Natural killer cell (primary cell): Measurements from ENCODE around the gene CCDC88A. TPM values are rescaled to one million over a fixed set of nuclear protein-coding genes. Genes with fewer than 3 reads are reported as not detected.

Experiments
- ATAC-seq, 3 donors: fragments of 150-1000 bp in 2 of 3; fragments of 200-7000 bp in 1 of 3; cut with Tn5 transposase; 1 replicate in 1 of 3; 2 replicates in 2 of 3; pipeline ENCODE4 v1.10.0; 2021; ENCODE audit warnings: mild to moderate bottlenecking in 2 of 3, moderate library complexity in 2 of 3
- DNase-seq, 2 donors: peaks; one replicate each; pipeline versions ENCODE4 v3.0.0 to v3.0.0-alpha.2; 2013 to 2021; ENCODE audit warnings: mixed read lengths in 1 of 2
- H3K27ac ChIP-seq: one replicate; pipeline ENCODE4 v1.5.1; 2013; ENCODE audit warnings: mild to moderate bottlenecking, low read length
- H3K27me3 ChIP-seq: one replicate; pipeline ENCODE4 v1.6.1; 2013; ENCODE audit warnings: low read length; ENCODE audit not compliant: control insufficient read depth, insufficient read depth
- H3K36me3 ChIP-seq: one replicate; pipeline ENCODE4 v1.6.1; 2013; ENCODE audit warnings: low read length; ENCODE audit not compliant: control insufficient read depth, insufficient read depth
- H3K4me1 ChIP-seq: one replicate; pipeline ENCODE4 v1.6.1; 2013; ENCODE audit warnings: low read length; ENCODE audit not compliant: control insufficient read depth, insufficient read depth
- H3K4me3 ChIP-seq: one replicate; pipeline ENCODE4 v1.5.1; 2013; ENCODE audit warnings: low read length
- H3K9me3 ChIP-seq: one replicate; pipeline ENCODE4 v1.6.1; 2013; ENCODE audit warnings: low read length; ENCODE audit not compliant: control insufficient read depth, insufficient read depth
- H3K27ac Mint-ChIP-seq, 2 donors: one replicate each; pipeline ENCODE4 v1.8.0; 2022; ENCODE audit warnings: mild to moderate bottlenecking in 2 of 2, mixed read lengths in 2 of 2, moderate library complexity in 1 of 2
- H3K27me3 Mint-ChIP-seq, 2 donors: one replicate each; pipeline ENCODE4 v1.8.0; 2022; ENCODE audit warnings: low read depth in 2 of 2, mixed read lengths in 2 of 2
- H3K36me3 Mint-ChIP-seq: one replicate; pipeline ENCODE4 v1.8.0; 2022; ENCODE audit warnings: mixed read lengths
- H3K4me1 Mint-ChIP-seq, 2 donors: one replicate each; pipeline ENCODE4 v1.8.0; 2022; ENCODE audit warnings: mixed read lengths in 2 of 2
- H3K4me3 Mint-ChIP-seq: one replicate; pipeline ENCODE4 v1.8.0; 2022; ENCODE audit warnings: mild to moderate bottlenecking, moderate library complexity, mixed read lengths
- H3K9me3 Mint-ChIP-seq, 2 donors: one replicate each; pipeline ENCODE4 v1.8.0; 2022; ENCODE audit warnings: mixed read lengths in 2 of 2
- WGBS: methylation state at CpG from one replicate; pipeline ENCODE4 v1.1.7; 2013; ENCODE audit warnings: missing lambda C conversion rate; ENCODE audit not compliant: insufficient coverage; 5-methylcytosine and 5-hydroxymethylcytosine counted together
- intact Hi-C: fragments of 100-400 bp; cut with micrococcal nuclease; formaldehyde crosslinking; loops from one replicate; pipeline ENCODE4 v1.14.2; 2022
- total RNA-seq, 4 donors: library from RNA; stranded (reverse); fragments of 120-200 nt in 1 of 4; gene quantifications; one replicate each; pipeline versions ENCODE4 v1.2.3 to v1.2.4, GENCODE V29; 2013 to 2022
- TF ChIP-seq, protein P1 (sequence below): fragments of 200-600 bp; IDR thresholded peaks from one replicate; pipeline ENCODE4 v1.8.0; 2022; ENCODE audit warnings: antibody characterized with exemption

The CCDC88A gene
- total RNA-seq, 3 donors from 2014 or later (not counting 1 experiment from before 2014, with no cell fraction given): 20.4 to 39.0 (median 26.4) TPM

DNA sequence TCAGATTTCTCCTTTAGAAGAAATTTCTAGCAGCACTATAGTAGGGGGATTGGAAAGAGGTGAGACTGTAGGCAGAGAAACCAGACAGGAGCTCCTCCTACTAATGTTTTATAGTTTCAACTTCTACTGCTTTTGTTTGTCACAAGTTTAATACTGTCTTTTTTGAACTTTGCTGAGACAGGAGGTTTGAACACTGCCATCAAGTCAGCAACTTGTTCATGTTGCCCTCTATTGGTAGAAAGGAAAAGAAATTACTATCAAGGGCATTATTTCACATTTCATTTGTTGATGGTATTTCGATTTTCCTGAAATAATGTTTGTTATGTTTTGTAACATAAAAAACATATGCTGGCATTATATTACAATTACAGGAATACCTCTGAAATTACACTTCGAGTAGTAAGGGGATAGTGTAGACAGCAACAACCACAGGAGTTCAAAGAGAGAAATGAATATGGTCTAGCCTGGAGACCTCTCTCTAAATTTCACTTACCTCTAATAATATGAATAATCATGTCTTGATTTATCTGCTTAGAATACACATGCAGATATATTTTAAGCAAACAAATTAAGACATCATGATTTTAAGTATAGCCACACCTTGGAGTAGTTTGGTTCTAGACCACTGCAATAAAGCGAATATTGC, 12.4 kb upstream of the CCDC88A start:
- Mint-ChIP-seq H3K36me3 (no peaks in the 10 kb centered on the region), H3K9me3 (no peaks in the 10 kb centered on the region), H3K27me3 (peaks cover 0 to 2% of the 10 kb centered on the region in 2 donors), H3K4me1 (no peaks in the 10 kb centered on the region), H3K4me3 (no peak overlapping the region), H3K27ac (no peak overlapping the region)
- no peaks in the 10 kb centered on the region for H3K4me1 ChIP-seq
- peak in 2 of 3 donors; percentile 57 to 63 for ATAC-seq
- H3K27ac ChIP-seq: no peak overlapping the region
- H3K27me3 ChIP-seq: no peaks in the 10 kb centered on the region
- peak in 1 of 2 donors; percentile 60 for DNase-seq
- TF ChIP-seq, protein P1, sequence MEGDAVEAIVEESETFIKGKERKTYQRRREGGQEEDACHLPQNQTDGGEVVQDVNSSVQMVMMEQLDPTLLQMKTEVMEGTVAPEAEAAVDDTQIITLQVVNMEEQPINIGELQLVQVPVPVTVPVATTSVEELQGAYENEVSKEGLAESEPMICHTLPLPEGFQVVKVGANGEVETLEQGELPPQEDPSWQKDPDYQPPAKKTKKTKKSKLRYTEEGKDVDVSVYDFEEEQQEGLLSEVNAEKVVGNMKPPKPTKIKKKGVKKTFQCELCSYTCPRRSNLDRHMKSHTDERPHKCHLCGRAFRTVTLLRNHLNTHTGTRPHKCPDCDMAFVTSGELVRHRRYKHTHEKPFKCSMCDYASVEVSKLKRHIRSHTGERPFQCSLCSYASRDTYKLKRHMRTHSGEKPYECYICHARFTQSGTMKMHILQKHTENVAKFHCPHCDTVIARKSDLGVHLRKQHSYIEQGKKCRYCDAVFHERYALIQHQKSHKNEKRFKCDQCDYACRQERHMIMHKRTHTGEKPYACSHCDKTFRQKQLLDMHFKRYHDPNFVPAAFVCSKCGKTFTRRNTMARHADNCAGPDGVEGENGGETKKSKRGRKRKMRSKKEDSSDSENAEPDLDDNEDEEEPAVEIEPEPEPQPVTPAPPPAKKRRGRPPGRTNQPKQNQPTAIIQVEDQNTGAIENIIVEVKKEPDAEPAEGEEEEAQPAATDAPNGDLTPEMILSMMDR: peak; percentile 30
- no CpG with 5 or more reads among the region's 3 CpGs for WGBS
- H3K4me3 ChIP-seq: no peak overlapping the region
- no peaks in the 10 kb centered on the region for H3K9me3 ChIP-seq
- no peaks in the 10 kb centered on the region for H3K36me3 ChIP-seq
- intact Hi-C loops: no loop called here

DNA sequence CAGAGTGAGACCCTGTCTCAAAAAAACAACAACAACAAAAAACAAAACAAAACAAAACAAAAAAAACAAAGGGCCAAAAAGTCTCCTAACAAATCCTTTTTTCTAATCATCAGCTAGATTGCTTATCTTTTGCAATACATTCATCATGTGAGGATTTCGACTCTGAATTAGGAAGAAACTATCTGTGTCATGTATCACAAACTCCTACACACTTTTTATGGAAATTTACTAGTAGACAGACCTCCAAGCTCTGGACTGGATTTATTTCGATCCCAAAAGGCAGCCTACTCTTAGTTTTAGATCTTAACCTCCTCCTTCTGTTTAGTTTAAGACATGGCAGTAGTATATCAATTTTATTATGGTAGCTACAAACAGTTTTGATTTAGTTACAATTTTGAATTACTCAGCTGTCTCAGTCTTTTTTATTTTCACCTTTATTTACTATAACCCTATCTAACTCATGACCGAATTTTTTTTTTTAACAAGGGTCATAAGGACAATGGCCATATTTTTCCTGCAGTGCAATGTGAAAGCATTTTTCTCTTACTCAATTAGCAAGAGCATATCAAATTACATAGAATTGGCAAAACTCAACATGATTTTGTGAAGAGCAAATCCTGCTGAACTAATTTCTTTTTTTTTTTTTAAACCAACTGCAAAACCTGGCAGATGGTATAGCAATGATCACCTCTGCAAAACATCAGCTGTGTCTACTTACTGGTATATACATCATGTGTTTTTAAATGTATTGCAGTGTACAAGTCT, 10.7 kb upstream of the CCDC88A start:
- Mint-ChIP-seq H3K27ac (no peak overlapping the region), H3K36me3 (no peaks in the 10 kb centered on the region), H3K4me3 (no peak overlapping the region), H3K27me3 (peaks cover 6 to 11% of the 10 kb centered on the region in 2 donors), H3K9me3 (no peaks in the 10 kb centered on the region), H3K4me1 (no peaks in the 10 kb centered on the region)
- intact Hi-C loops: no loop called here
- no peaks in the 10 kb centered on the region for H3K36me3 ChIP-seq
- no peak overlapping the region for H3K4me3 ChIP-seq
- no peak overlapping the region for H3K27ac ChIP-seq
- H3K9me3 ChIP-seq: no peaks in the 10 kb centered on the region
- TF ChIP-seq, protein P1: no peak
- ATAC-seq (no peak), DNase-seq (no peak)
- H3K4me1 ChIP-seq: no peaks in the 10 kb centered on the region
- H3K27me3 ChIP-seq: no peaks in the 10 kb centered on the region
- 73% methylated on average over 2 of the region's 3 CpGs for WGBS

DNA sequence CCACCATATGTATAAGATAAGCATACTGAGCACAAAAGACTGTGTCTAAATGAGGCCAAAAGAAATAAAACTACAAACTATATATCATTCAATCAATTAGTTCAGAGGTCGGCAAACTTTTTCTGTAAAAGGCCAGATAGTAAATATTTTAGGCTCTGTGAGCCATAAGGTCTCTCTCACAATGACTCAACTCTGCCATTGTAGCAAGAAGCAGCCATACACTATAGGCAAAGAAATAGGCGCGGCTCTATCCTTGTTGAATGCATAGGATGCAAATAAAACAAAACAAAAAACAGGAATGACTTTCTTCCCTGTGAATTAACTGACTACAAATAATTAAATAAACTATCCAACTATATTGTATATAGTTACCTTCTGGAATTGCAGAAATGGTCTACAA, 8.6 kb upstream of the CCDC88A start:
- WGBS: 88% methylated on average over 3 of the region's 3 CpGs
- H3K36me3 Mint-ChIP-seq: no peaks in the 10 kb centered on the region
- H3K4me3 Mint-ChIP-seq: no peak overlapping the region
- no peaks in the 10 kb centered on the region for H3K4me1 Mint-ChIP-seq
- H3K27me3 Mint-ChIP-seq: peaks cover 14 to 21% of the 10 kb centered on the region in 2 donors
- Histone ChIP-seq H3K4me1 (no peaks in the 10 kb centered on the region), H3K27me3 (no peaks in the 10 kb centered on the region), H3K36me3 (no peaks in the 10 kb centered on the region), H3K27ac (no peak overlapping the region), H3K4me3 (no peak overlapping the region), H3K9me3 (no peaks in the 10 kb centered on the region)
- no peaks in the 10 kb centered on the region for H3K9me3 Mint-ChIP-seq
- ATAC-seq (no peak), DNase-seq (no peak)
- H3K27ac Mint-ChIP-seq: no peak overlapping the region
- TF ChIP-seq, protein P1: no peak
- intact Hi-C loops: loop anchor here (10.0 kb wide), 1 partner anchor 413 kb away; no protein-coding TSS in a partner anchor
